ENCODE measurements around the gene SCAPER. TPM values are rescaled to one million over a fixed set of nuclear protein-coding genes. Genes with fewer than 3 reads are reported as not detected.

The SCAPER gene
- total RNA-seq, 1 experiment from 2014 or later = 7.4 TPM

DNA sequence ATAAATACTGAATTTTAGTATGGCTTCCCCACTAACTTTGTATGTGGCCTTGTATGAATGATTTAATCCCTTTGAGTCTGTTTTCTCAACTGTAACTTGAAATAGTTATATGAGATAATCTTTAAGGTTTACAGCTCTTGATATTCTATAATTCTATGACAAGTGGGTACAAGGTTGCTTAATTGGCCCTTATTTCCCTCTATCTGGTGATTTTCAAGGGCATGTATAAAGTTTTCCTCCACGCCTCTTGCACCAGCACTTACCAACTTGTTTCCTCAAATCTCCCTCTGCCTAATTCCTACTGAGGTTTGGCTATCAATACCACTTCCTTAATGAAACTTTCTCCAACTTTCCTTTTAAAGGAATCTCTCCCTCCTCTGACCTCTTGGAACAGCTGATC is 455.7 kb downstream of the SCAPER start:
- Histone ChIP-seq H3K4me2 (ENCODE audit: insufficient read depth, insufficient read length, low read length) (no peak overlapping the region), H4K20me1 (ENCODE audit: control insufficient read depth, insufficient read depth, insufficient read length) (no peaks in the 10 kb centered on the region), H3K18ac (ENCODE audit: insufficient read length, low read depth, low read length) (no peak overlapping the region), H3T11ph (ENCODE audit: low read length) (no peak overlapping the region), H3K4me1 (ENCODE audit: insufficient read depth, low read length) (no peaks in the 10 kb centered on the region), H3K79me1 (ENCODE audit: insufficient read depth, low read depth, low read length, poor library complexity, severe bottlenecking) (no peaks in the 10 kb centered on the region), H3K14ac (ENCODE audit: insufficient read depth, low read length) (no peak overlapping the region), H3K9me3 (ENCODE audit: control insufficient read depth, low read depth, low read length) (no peaks in the 10 kb centered on the region), H3K27ac (ENCODE audit: insufficient read length, low read depth, low read length) (no peak overlapping the region), H3K23ac (ENCODE audit: insufficient read length, low read depth, low read length) (no peak overlapping the region), H3K9ac (ENCODE audit: extremely low read depth, insufficient read length, low read length) (no peak overlapping the region), H2BK12ac (ENCODE audit: insufficient read length, low read depth, low read length) (no peak overlapping the region), H2AFZ (ENCODE audit: low read length) (no peak overlapping the region), H4K5ac (ENCODE audit: insufficient read length, low read depth, low read length) (no peak overlapping the region), H2BK5ac (ENCODE audit: insufficient read length, low read length) (no peak overlapping the region), H2BK15ac (ENCODE audit: low read depth, low read length) (no peak overlapping the region), H3K23me2 (ENCODE audit: insufficient read length, low read depth, low read length, poor library complexity, severe bottlenecking) (no peaks in the 10 kb centered on the region), H2BK20ac (ENCODE audit: low read depth, low read length, poor library complexity, severe bottlenecking) (no peak overlapping the region), H3K4ac (ENCODE audit: low read depth, low read length) (no peak overlapping the region), H3K27me3 (ENCODE audit: insufficient read depth, low read length) (no peaks in the 10 kb centered on the region), H4K8ac (replicated peaks; ENCODE audit: insufficient read length, low read depth, low read length) (no peak overlapping the region), H3K79me2 (ENCODE audit: insufficient read depth, low read length) (no peaks in the 10 kb centered on the region), H4K91ac (ENCODE audit: insufficient read length, low read depth, low read length) (no peak overlapping the region), H3K56ac (ENCODE audit: insufficient read length, low read depth, low read length) (no peak overlapping the region), H2BK120ac (ENCODE audit: low read depth, low read length, poor library complexity, severe bottlenecking) (no peak overlapping the region), H2AK5ac (ENCODE audit: insufficient read length, low read length) (no peak overlapping the region)
- Mint-ChIP-seq H3K4me1 (no peaks in the 10 kb centered on the region), H3K9me3 (no peaks in the 10 kb centered on the region), H3K4me3 (no peak overlapping the region), H3K27ac (no peak overlapping the region), H3K36me3 (ENCODE audit: insufficient read depth in 1 of 3, low read depth in 3 of 3) (no peaks in the 10 kb centered on the region), H3K27me3 (ENCODE audit: low read depth) (no peaks in the 10 kb centered on the region; the same call in 1 of the 2 replicates)
- no CpG with 5 or more reads among the region's 1 CpG for WGBS (ENCODE audit: extremely low coverage, insufficient read length, low lambda C conversion rate)
- no peak for DNase-seq
- TF ChIP-seq, protein P1, sequence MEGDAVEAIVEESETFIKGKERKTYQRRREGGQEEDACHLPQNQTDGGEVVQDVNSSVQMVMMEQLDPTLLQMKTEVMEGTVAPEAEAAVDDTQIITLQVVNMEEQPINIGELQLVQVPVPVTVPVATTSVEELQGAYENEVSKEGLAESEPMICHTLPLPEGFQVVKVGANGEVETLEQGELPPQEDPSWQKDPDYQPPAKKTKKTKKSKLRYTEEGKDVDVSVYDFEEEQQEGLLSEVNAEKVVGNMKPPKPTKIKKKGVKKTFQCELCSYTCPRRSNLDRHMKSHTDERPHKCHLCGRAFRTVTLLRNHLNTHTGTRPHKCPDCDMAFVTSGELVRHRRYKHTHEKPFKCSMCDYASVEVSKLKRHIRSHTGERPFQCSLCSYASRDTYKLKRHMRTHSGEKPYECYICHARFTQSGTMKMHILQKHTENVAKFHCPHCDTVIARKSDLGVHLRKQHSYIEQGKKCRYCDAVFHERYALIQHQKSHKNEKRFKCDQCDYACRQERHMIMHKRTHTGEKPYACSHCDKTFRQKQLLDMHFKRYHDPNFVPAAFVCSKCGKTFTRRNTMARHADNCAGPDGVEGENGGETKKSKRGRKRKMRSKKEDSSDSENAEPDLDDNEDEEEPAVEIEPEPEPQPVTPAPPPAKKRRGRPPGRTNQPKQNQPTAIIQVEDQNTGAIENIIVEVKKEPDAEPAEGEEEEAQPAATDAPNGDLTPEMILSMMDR (conservative IDR thresholded peaks at IDR 0.05) = no peak

Data from H9 (cell line).